HEK293 (cell line): ENCODE data around the gene PKDREJ.

ENCODE experiments used
- CTCF ChIA-PET: fragments of 350-600 bp; formaldehyde crosslinking; extraction: SDS; loops from one replicate; lab custom pipeline; 2021; ENCODE audit warnings: antibody characterized with exemption; lab: Yijun Ruan, JAX
- POLR2A ChIA-PET: fragments of 300-600 bp; formaldehyde crosslinking; extraction: SDS; loops from one replicate; lab custom pipeline; 2020; ENCODE audit warnings: antibody characterized with exemption, inconsistent platforms; lab: Yijun Ruan, JAX
- H3K27ac ChIP-seq: fragments of 200-500 bp; sonication (Bioruptor generic); 2 replicates; pipeline ENCODE4 v1.5.1; 2014; ENCODE audit warnings: low read depth, low read length, control low read depth, inconsistent platforms; ENCODE audit errors: extremely low read depth
- H3K36me3 ChIP-seq, 2 experiments: fragments of 200-500 bp in 1 of 2; sonication (Bioruptor generic) in 1 of 2; 1 replicate in 1 of 2; 2 replicates in 1 of 2; pipeline ENCODE4 v1.5.1; 2014 to 2017; ENCODE audit warnings: inconsistent platforms in 2 of 2, low read length in 2 of 2; ENCODE audit not compliant: control insufficient read depth in 2 of 2, insufficient read depth in 1 of 2
- H3K4me1 ChIP-seq: fragments of 200-500 bp; sonication (Bioruptor generic); 2 replicates; pipeline ENCODE4 v1.5.1; 2014; ENCODE audit warnings: mild to moderate bottlenecking, low read length, inconsistent platforms; ENCODE audit not compliant: control insufficient read depth, insufficient read depth
- H3K4me3 ChIP-seq: 2 replicates; pipeline ENCODE4 v1.5.1; 2011; ENCODE audit warnings: low read depth, mild to moderate bottlenecking, control low read depth, low read length, moderate library complexity
- H3K9me3 ChIP-seq: fragments of 200-500 bp; sonication (Bioruptor generic); 2 replicates; pipeline ENCODE4 v1.5.1; 2014; ENCODE audit warnings: low read depth, low read length, inconsistent platforms; ENCODE audit not compliant: control insufficient read depth, insufficient read depth
- BCL11B ChIP-seq: fragments of 450-650 bp; formaldehyde crosslinking; IDR thresholded peaks from 2 replicates; pipeline ENCODE4 v1.5.1; 2016; ENCODE audit warnings: low read depth, missing biosample characterization, missing genetic modification characterization
- GFI1B ChIP-seq: fragments of 450-650 bp; formaldehyde crosslinking; IDR thresholded peaks from 2 replicates; pipeline ENCODE4 v1.5.1; 2016; ENCODE audit warnings: missing biosample characterization, missing genetic modification characterization
- KLF16 ChIP-seq: fragments of 450-650 bp; formaldehyde crosslinking; IDR thresholded peaks from 2 replicates; pipeline ENCODE4 v1.5.1; 2017; ENCODE audit warnings: missing biosample characterization, missing genetic modification characterization
- YY1 ChIP-seq: fragments of 450-650 bp; formaldehyde crosslinking; IDR thresholded peaks from 2 replicates; pipeline ENCODE4 v1.5.1; 2018; ENCODE audit warnings: missing biosample characterization, missing genetic modification characterization
- ZBTB21 ChIP-seq: fragments of 450-650 bp; formaldehyde crosslinking; IDR thresholded peaks from 2 replicates; pipeline ENCODE4 v1.5.1; 2017; ENCODE audit warnings: missing biosample characterization, missing genetic modification characterization
- ZBTB7A ChIP-seq: fragments of 450-650 bp; formaldehyde crosslinking; IDR thresholded peaks from 2 replicates; pipeline ENCODE4 v1.5.1; 2016; ENCODE audit warnings: low read depth, missing biosample characterization, missing genetic modification characterization
- ZNF155 ChIP-seq: fragments of 450-650 bp; formaldehyde crosslinking; IDR thresholded peaks from 2 replicates; pipeline ENCODE4 v1.5.1; 2016; ENCODE audit warnings: missing biosample characterization, missing genetic modification characterization
- ZNF16 ChIP-seq: fragments of 450-650 bp; formaldehyde crosslinking; IDR thresholded peaks from 2 replicates; pipeline ENCODE4 v1.5.1; 2016; ENCODE audit warnings: low read depth, missing biosample characterization, missing genetic modification characterization
- ZNF19 ChIP-seq: fragments of 450-650 bp; formaldehyde crosslinking; IDR thresholded peaks from 2 replicates; pipeline ENCODE4; 2016; ENCODE audit warnings: missing biosample characterization, missing genetic modification characterization, low read depth
- ZNF202 ChIP-seq: fragments of 450-650 bp; formaldehyde crosslinking; IDR thresholded peaks from 2 replicates; pipeline ENCODE4 v1.5.1; 2016; ENCODE audit warnings: missing biosample characterization, missing genetic modification characterization, borderline replicate concordance
- ZNF366 ChIP-seq: fragments of 450-650 bp; formaldehyde crosslinking; conservative IDR thresholded peaks from 2 replicates; pipeline ENCODE4 v1.5.1; 2016; ENCODE audit warnings: missing biosample characterization, missing genetic modification characterization
- ZNF37A ChIP-seq: fragments of 450-650 bp; IDR thresholded peaks from 2 replicates; pipeline ENCODE4 v1.5.1; 2018; ENCODE audit warnings: missing biosample characterization, missing genetic modification characterization
- ZNF549 ChIP-seq: fragments of 450-650 bp; IDR thresholded peaks from 2 replicates; pipeline ENCODE4 v1.5.1; 2018; ENCODE audit warnings: missing biosample characterization, missing genetic modification characterization, mild to moderate bottlenecking, inconsistent platforms, moderate library complexity
- ZNF600 ChIP-seq: fragments of 450-650 bp; formaldehyde crosslinking; IDR thresholded peaks from 2 replicates; pipeline ENCODE4 v1.5.1; 2016; ENCODE audit warnings: missing biosample characterization, missing genetic modification characterization
- ZNF621 ChIP-seq: fragments of 450-650 bp; formaldehyde crosslinking; IDR thresholded peaks from 2 replicates; pipeline ENCODE4 v1.5.1; 2017; ENCODE audit warnings: missing biosample characterization, missing genetic modification characterization
- ZNF654 ChIP-seq: fragments of 450-650 bp; formaldehyde crosslinking; IDR thresholded peaks from 2 replicates; pipeline ENCODE4 v1.5.1; 2016; ENCODE audit warnings: low read depth, missing biosample characterization, missing genetic modification characterization
- ZNF660 ChIP-seq: fragments of 450-650 bp; IDR thresholded peaks from 2 replicates; pipeline ENCODE4 v1.5.1; 2018; ENCODE audit warnings: missing biosample characterization, mild to moderate bottlenecking, missing genetic modification characterization
- ZNF670 ChIP-seq: fragments of 450-650 bp; formaldehyde crosslinking; IDR thresholded peaks from 2 replicates; pipeline ENCODE4 v1.5.1; 2016; ENCODE audit warnings: missing biosample characterization, missing genetic modification characterization, low read depth
- ZNF692 ChIP-seq: fragments of 450-650 bp; formaldehyde crosslinking; IDR thresholded peaks from 2 replicates; pipeline ENCODE4 v1.5.1; 2016; ENCODE audit warnings: missing biosample characterization, missing genetic modification characterization
- ZNF76 ChIP-seq: fragments of 450-650 bp; formaldehyde crosslinking; IDR thresholded peaks from 2 replicates; pipeline ENCODE4; 2016; ENCODE audit warnings: low read depth, missing biosample characterization, missing genetic modification characterization, borderline replicate concordance
- ZSCAN5A ChIP-seq: fragments of 450-650 bp; formaldehyde crosslinking; IDR thresholded peaks from 2 replicates; pipeline ENCODE4 v1.5.1; 2016; ENCODE audit warnings: missing biosample characterization, missing genetic modification characterization
- ZXDB ChIP-seq: fragments of 450-650 bp; formaldehyde crosslinking; IDR thresholded peaks from 2 replicates; pipeline ENCODE4 v1.5.1; 2016; ENCODE audit warnings: missing biosample characterization, missing genetic modification characterization
- TF ChIP-seq, protein P1 (sequence below): fragments of 450-650 bp; formaldehyde crosslinking; IDR thresholded peaks from 2 replicates; pipeline ENCODE4 v1.5.1; 2017; ENCODE audit warnings: missing biosample characterization, missing genetic modification characterization
- TF ChIP-seq, protein P2 (sequence below): fragments of 450-650 bp; formaldehyde crosslinking; optimal IDR thresholded peaks from 2 replicates; pipeline ENCODE3; 2016; ENCODE audit warnings: missing biosample characterization, mild to moderate bottlenecking, missing genetic modification characterization

Gene PKDREJ

GRCh38 chr22:46244771-46245170 lies 18.4 kb downstream of the PKDREJ start:
- POLR2A ChIA-PET = no interaction called here
- Histone ChIP-seq H3K4me1 (0 out of 2 replicates have a peak, but pooled peaks cover 3% of the 10 kb centered on the region), H3K36me3 (peaks cover 0 to 35% of the 10 kb centered on the region in 2 experiments; a peak in 1 of 3 replicates)
- no peak for TF ChIP-seq ZNF19 (tag by site-specific recombination)
- no peak for TF ChIP-seq YY1 (tag by site-specific recombination)
- no peak for TF ChIP-seq ZNF660 (tag by site-specific recombination)
- no peak for TF ChIP-seq ZBTB21 (tag by site-specific recombination)
- TF ChIP-seq ZNF202 = no peak
- TF ChIP-seq ZNF692 (tag by site-specific recombination) = no peak
- TF ChIP-seq ZNF549 (tag by site-specific recombination) = no peak
- no peak for TF ChIP-seq ZXDB (tag by site-specific recombination)
- no peak for TF ChIP-seq ZNF16 (tag by site-specific recombination)
- no peak for TF ChIP-seq ZNF621 (tag by site-specific recombination)
- no peak for TF ChIP-seq ZBTB7A (tag by site-specific recombination)
- no peak for TF ChIP-seq ZNF37A (tag by site-specific recombination)
- TF ChIP-seq ZNF76 (tag by site-specific recombination) = no peak
- no peak for TF ChIP-seq BCL11B (tag by site-specific recombination)
- TF ChIP-seq, all 188 proteins: peak for 0
- Histone ChIP-seq H3K4me3 (no peak overlapping the region), H3K9me3 (no peaks in the 10 kb centered on the region), H3K27ac (no peak overlapping the region)
- CTCF ChIA-PET = interaction anchor here (0.6 to 1.4 kb wide), 4 partner anchors 10 to 250 kb away, joined by 3 to 4 read pairs (median 4); no protein-coding TSS in a partner anchor

DNA sequence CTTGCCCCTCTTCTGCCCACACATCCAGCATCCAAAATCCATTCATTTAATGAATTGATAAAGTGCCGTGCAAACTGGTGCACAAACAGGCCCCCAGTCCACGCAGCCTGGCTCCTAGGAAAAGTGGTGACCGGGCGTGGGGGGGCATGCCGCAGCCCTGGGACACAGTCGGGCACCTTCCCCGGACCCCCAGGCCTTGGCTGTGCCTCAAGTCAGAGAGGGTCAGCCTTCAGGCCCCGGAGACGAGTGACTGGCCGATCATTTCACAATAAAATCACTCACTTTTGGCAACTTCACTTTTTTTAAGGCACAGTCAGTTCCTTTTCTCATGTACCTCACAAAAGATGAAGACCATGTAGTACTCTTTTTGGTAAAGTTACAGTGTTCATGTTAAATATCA lies 21.1 kb downstream of the PKDREJ start:
- POLR2A ChIA-PET = interaction anchor here (0.6 kb wide), 1 partner anchor 93 kb away, joined by 5 read pairs; no protein-coding TSS in a partner anchor

DNA sequence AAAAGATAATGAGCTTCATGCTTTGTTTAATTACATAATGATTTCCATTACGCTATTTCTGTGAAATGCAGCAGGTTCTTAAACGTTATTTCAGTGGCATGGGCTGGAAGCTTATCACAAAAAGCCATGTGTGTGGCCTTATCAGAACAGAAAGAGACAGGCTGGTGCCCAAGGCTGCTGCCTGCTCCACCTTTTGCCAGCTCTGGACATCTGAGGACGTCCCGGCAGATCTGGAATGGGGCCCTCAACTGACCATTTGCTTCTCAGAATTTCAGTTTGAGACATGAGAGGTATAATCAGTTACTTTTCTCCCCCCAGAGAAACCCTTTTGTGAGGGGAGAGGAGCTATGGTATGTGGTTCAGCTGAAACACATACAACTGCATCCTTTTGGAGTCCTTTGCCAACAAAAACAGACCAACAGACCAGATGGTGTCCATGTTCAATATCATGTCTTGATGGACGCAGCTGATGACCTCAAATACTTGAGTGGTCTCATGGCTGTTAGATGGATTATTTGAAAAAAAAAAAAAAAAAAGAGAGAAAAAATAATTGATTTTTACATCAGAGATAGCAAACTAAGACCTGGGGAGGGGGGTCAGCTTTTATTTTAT lies 21.6 kb downstream of the PKDREJ start:
- H3K4me1 ChIP-seq = no peaks in the 10 kb centered on the region
- H3K27ac ChIP-seq = no peak overlapping the region
- H3K36me3 ChIP-seq = peaks cover 0 to 36% of the 10 kb centered on the region in 2 experiments; a peak in 1 of 3 replicates
- ChIA-PET CTCF (interaction anchor here (0.7 to 0.9 kb wide), 2 partner anchors 119 to 622 kb away, joined by 3 to 4 read pairs; no protein-coding TSS in a partner anchor), POLR2A (interaction anchor here (0.6 kb wide), 1 partner anchor 92 kb away, joined by 5 read pairs; no protein-coding TSS in a partner anchor)
- H3K9me3 ChIP-seq = no peaks in the 10 kb centered on the region
- no peak overlapping the region for H3K4me3 ChIP-seq
- TF ChIP-seq ZNF670 (tag by site-specific recombination) (no peak), ZNF366 (tag by site-specific recombination) (no peak), ZNF654 (no peak), ZBTB21 (tag by site-specific recombination) (no peak), GFI1B (tag by site-specific recombination) (no peak), ZSCAN5A (tag by site-specific recombination) (no peak), KLF16 (tag by site-specific recombination) (no peak)
- TF ChIP-seq, protein P1, sequence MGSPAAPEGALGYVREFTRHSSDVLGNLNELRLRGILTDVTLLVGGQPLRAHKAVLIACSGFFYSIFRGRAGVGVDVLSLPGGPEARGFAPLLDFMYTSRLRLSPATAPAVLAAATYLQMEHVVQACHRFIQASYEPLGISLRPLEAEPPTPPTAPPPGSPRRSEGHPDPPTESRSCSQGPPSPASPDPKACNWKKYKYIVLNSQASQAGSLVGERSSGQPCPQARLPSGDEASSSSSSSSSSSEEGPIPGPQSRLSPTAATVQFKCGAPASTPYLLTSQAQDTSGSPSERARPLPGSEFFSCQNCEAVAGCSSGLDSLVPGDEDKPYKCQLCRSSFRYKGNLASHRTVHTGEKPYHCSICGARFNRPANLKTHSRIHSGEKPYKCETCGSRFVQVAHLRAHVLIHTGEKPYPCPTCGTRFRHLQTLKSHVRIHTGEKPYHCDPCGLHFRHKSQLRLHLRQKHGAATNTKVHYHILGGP (tag by site-specific recombination) = no peak

More for the DNA sequence above, 21.1 kb downstream of the PKDREJ start:
- TF ChIP-seq, protein P2, sequence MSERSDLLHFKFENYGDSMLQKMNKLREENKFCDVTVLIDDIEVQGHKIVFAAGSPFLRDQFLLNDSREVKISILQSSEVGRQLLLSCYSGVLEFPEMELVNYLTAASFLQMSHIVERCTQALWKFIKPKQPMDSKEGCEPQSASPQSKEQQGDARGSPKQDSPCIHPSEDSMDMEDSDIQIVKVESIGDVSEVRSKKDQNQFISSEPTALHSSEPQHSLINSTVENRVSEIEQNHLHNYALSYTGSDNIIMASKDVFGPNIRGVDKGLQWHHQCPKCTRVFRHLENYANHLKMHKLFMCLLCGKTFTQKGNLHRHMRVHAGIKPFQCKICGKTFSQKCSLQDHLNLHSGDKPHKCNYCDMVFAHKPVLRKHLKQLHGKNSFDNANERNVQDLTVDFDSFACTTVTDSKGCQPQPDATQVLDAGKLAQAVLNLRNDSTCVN (tag by site-specific recombination) = no peak
- TF ChIP-seq ZNF600 (tag by site-specific recombination) = no peak
- TF ChIP-seq ZNF155 (tag by site-specific recombination) = no peak
- CTCF ChIA-PET = interaction anchor here (0.7 to 1.1 kb wide), 2 partner anchors 119 to 247 kb away, joined by 4 read pairs; no protein-coding TSS in a partner anchor
- Histone ChIP-seq H3K4me3 (no peak overlapping the region), H3K27ac (no peak overlapping the region), H3K36me3 (peaks cover 0 to 41% of the 10 kb centered on the region in 2 experiments; a peak in 1 of 3 replicates), H3K9me3 (no peaks in the 10 kb centered on the region), H3K4me1 (no peaks in the 10 kb centered on the region)
